Gastroesophageal sphincter (tissue), 3 donors: ENCODE measurements around the gene HHIP.

Source experiments
- CTCF ChIP-seq, 4 experiments: fragments of 200-600 bp in 2 of 4; fragments of 450-650 bp in 2 of 4; sonication (generic) in 1 of 4; IDR thresholded peaks; one replicate each; pipeline ENCODE4 v1.5.1; 2017 to 2019; ENCODE audit warnings: antibody characterized with exemption in 4 of 4, mild to moderate bottlenecking in 2 of 4, moderate library complexity in 2 of 4
- POLR2A ChIP-seq, 2 donors: fragments of 450-650 bp; IDR thresholded peaks; one replicate each; pipeline ENCODE4 v1.6.1; 2017; ENCODE audit warnings: antibody characterized with exemption in 2 of 2, mild to moderate bottlenecking in 2 of 2, moderate library complexity in 1 of 2
- POLR2AphosphoS5 ChIP-seq: sonication (generic); formaldehyde crosslinking; IDR thresholded peaks from one replicate; pipeline ENCODE4 v1.6.1; 2017; ENCODE audit warnings: antibody characterized with exemption

DNA sequence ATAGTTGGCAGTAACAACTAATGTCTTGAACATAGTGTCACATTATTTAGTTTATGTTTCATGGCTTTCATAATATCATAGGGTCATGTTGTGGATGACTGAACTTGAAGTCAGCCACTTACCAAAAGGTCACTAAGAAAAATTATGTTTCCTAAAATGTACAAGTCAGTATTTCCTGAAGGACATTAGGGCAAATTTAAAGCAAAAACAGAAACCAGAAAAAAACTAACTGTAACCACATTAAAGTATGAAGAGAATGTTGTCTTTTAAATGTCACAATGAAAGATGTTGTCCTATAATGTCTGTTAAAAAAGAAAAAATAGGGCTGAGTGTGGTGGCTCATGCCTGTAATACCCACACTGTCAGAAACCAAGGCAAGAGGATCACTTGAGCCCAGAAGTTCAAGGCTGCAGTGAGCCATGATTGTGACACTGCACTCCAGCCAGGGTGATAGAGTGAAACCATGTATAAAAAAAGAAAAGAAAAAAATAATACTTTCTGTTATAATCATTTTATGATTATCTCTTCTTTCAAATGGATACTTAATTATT lies 55.8 kb downstream of the HHIP start:
- TF ChIP-seq CTCF (IDR thresholded peaks at IDR 0.05): no peak
- no peak for TF ChIP-seq POLR2A (IDR thresholded peaks at IDR 0.05)
- TF ChIP-seq POLR2AphosphoS5: no peak
